T-helper 1 cell treated with Interleukin-12 subunit alpha and Interleukin-12 subunit beta and Interleukin-4 antibody, amounts not matched to agents 30 μg/mL and 1 μg/mL, for 36 hours (primary cell): Measurements from ENCODE around the gene TUBA8.
"Not testable (repeated sequence)": the region's sequence is repeated elsewhere in the genome, so short reads cannot be mapped to it uniquely, and the experiment has no call there.

ENCODE experiments used
- H3K27ac Mint-ChIP-seq: one replicate; pipeline ENCODE4 v1.8.0; 2021; ENCODE audit warnings: mild to moderate bottlenecking, mixed read lengths
- H3K27me3 Mint-ChIP-seq: one replicate; pipeline ENCODE4 v1.8.0; 2021; ENCODE audit warnings: low read depth, mixed read lengths
- H3K36me3 Mint-ChIP-seq: one replicate; pipeline ENCODE4 v1.8.0; 2021; ENCODE audit warnings: low read depth, mixed read lengths
- H3K4me1 Mint-ChIP-seq: one replicate; pipeline ENCODE4 v1.8.0; 2021; ENCODE audit warnings: low read depth, mixed read lengths
- H3K4me3 Mint-ChIP-seq: one replicate; pipeline ENCODE4 v1.8.0; 2021; ENCODE audit warnings: mild to moderate bottlenecking, moderate library complexity, mixed read lengths
- H3K9me3 Mint-ChIP-seq: one replicate; pipeline ENCODE4 v1.8.0; 2021; ENCODE audit warnings: mixed read lengths

Gene TUBA8

GRCh38 chr22:18106550-18107341 lies 3.9 kb upstream of the TUBA8 start:
- H3K4me3 Mint-ChIP-seq, H3K4me1 Mint-ChIP-seq, H3K27ac Mint-ChIP-seq: not testable (repeated sequence)
- peaks cover 22% of the 10 kb centered on the region for H3K36me3 Mint-ChIP-seq
- H3K9me3 Mint-ChIP-seq, result peaks cover 31% of the 10 kb centered on the region
- peaks cover 25% of the 10 kb centered on the region for H3K27me3 Mint-ChIP-seq

- Mint-ChIP-seq H3K27me3 (peaks cover 39% of the 10 kb centered on the region), H3K36me3 (peaks cover 17% of the 10 kb centered on the region), H3K4me3 (no peak overlapping the region), H3K4me1 (peaks cover 9% of the 10 kb centered on the region), H3K27ac (no peak overlapping the region), H3K9me3 (peaks cover 31% of the 10 kb centered on the region)
Measured at GRCh38 chr22:18108187-18108586, 2.4 kb upstream of the TUBA8 start.

- H3K36me3 Mint-ChIP-seq, result peaks cover 15% of the 10 kb centered on the region
- peaks cover 17% of the 10 kb centered on the region for H3K4me1 Mint-ChIP-seq
- peaks cover 49% of the 10 kb centered on the region for H3K27me3 Mint-ChIP-seq
- peaks cover 24% of the 10 kb centered on the region for H3K9me3 Mint-ChIP-seq
- peak overlapping the region; percentile 1 for H3K27ac Mint-ChIP-seq
- H3K4me3 Mint-ChIP-seq, result peak overlapping the region; percentile 54
Measured at GRCh38 chr22:18109410-18110193, 1.0 kb upstream of the TUBA8 start.

GRCh38 chr22:18110954-18111758 lies 547 bp downstream of the TUBA8 start:
- Mint-ChIP-seq H3K27ac (no peak overlapping the region), H3K36me3 (peaks cover 7% of the 10 kb centered on the region), H3K4me3 (peak overlapping the region; percentile 21), H3K9me3 (peaks cover 11% of the 10 kb centered on the region), H3K4me1 (peaks cover 16% of the 10 kb centered on the region), H3K27me3 (peaks cover 50% of the 10 kb centered on the region)

- peaks cover 7% of the 10 kb centered on the region for H3K36me3 Mint-ChIP-seq
- no peak overlapping the region for H3K4me3 Mint-ChIP-seq
- H3K4me1 Mint-ChIP-seq, result peaks cover 16% of the 10 kb centered on the region
- no peak overlapping the region for H3K27ac Mint-ChIP-seq
- peaks cover 50% of the 10 kb centered on the region for H3K27me3 Mint-ChIP-seq
- peaks cover 5% of the 10 kb centered on the region for H3K9me3 Mint-ChIP-seq
Measured at GRCh38 chr22:18111759-18112330, 1.2 kb downstream of the TUBA8 start.

GRCh38 chr22:18112440-18112839 lies 1.8 kb downstream of the TUBA8 start:
- Mint-ChIP-seq H3K9me3 (no peaks in the 10 kb centered on the region), H3K36me3 (peaks cover 6% of the 10 kb centered on the region), H3K4me3 (no peak overlapping the region), H3K27ac (no peak overlapping the region), H3K27me3 (peaks cover 50% of the 10 kb centered on the region), H3K4me1 (peaks cover 16% of the 10 kb centered on the region)

- Mint-ChIP-seq H3K4me3 (no peak overlapping the region), H3K27me3 (peaks cover 50% of the 10 kb centered on the region), H3K9me3 (no peaks in the 10 kb centered on the region), H3K36me3 (peaks cover 6% of the 10 kb centered on the region), H3K4me1 (peaks cover 16% of the 10 kb centered on the region), H3K27ac (no peak overlapping the region)
Measured at GRCh38 chr22:18113680-18114394, 3.2 kb downstream of the TUBA8 start.

- Mint-ChIP-seq H3K4me1 (peaks cover 15% of the 10 kb centered on the region), H3K36me3 (peaks cover 4% of the 10 kb centered on the region), H3K27ac (no peak overlapping the region), H3K4me3 (no peak overlapping the region), H3K9me3 (no peaks in the 10 kb centered on the region), H3K27me3 (peaks cover 44% of the 10 kb centered on the region)
Measured at GRCh38 chr22:18114495-18114894, 3.9 kb downstream of the TUBA8 start.

- Mint-ChIP-seq H3K27ac (no peak overlapping the region), H3K36me3 (peaks cover 3% of the 10 kb centered on the region), H3K27me3 (peaks cover 39% of the 10 kb centered on the region), H3K9me3 (no peaks in the 10 kb centered on the region), H3K4me1 (peaks cover 12% of the 10 kb centered on the region), H3K4me3 (no peak overlapping the region)
Measured at GRCh38 chr22:18114976-18115652, 4.5 kb downstream of the TUBA8 start.

GRCh38 chr22:18115906-18116371 lies 5.3 kb downstream of the TUBA8 start:
- Mint-ChIP-seq H3K36me3 (peaks cover 3% of the 10 kb centered on the region), H3K27ac (no peak overlapping the region), H3K27me3 (peaks cover 36% of the 10 kb centered on the region), H3K4me3 (no peak overlapping the region), H3K9me3 (no peaks in the 10 kb centered on the region), H3K4me1 (peaks cover 15% of the 10 kb centered on the region)

- peaks cover 15% of the 10 kb centered on the region for H3K4me1 Mint-ChIP-seq
- no peak overlapping the region for H3K27ac Mint-ChIP-seq
- peaks cover 29% of the 10 kb centered on the region for H3K27me3 Mint-ChIP-seq
- peaks cover 3% of the 10 kb centered on the region for H3K36me3 Mint-ChIP-seq
- no peak overlapping the region for H3K4me3 Mint-ChIP-seq
- no peaks in the 10 kb centered on the region for H3K9me3 Mint-ChIP-seq
Measured at GRCh38 chr22:18116634-18117033, 6.0 kb downstream of the TUBA8 start.

- peaks cover 12% of the 10 kb centered on the region for H3K27me3 Mint-ChIP-seq
- H3K4me1 Mint-ChIP-seq, result peaks cover 15% of the 10 kb centered on the region
- peaks cover 3% of the 10 kb centered on the region for H3K36me3 Mint-ChIP-seq
- H3K9me3 Mint-ChIP-seq, result no peaks in the 10 kb centered on the region
- H3K27ac Mint-ChIP-seq, result no peak overlapping the region
- H3K4me3 Mint-ChIP-seq, result no peak overlapping the region
Measured at GRCh38 chr22:18118345-18118915, 7.8 kb downstream of the TUBA8 start.
